ENCODE results near the gene PCNT.

DNA sequence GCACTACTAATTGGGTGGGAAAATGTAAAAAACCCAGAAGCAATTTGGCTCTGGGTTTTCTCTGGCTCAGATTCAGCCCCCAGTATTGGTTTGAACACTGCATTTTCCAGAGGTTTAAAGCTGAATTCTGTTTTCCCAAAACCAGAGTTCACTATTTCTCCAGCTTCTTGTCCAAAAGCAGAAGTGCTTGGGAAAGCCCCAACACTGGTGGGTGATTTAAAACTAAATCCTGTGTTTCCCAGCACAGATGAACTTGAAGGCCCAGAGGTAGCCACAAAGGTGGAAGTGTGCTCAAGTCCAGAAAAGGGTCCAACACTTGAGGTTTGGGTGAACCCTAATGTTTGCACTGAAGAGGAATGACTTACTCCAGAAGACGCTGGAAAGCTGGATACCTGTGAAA is 39.2 kb upstream of the PCNT start:
- TF ChIP-seq, protein P1, sequence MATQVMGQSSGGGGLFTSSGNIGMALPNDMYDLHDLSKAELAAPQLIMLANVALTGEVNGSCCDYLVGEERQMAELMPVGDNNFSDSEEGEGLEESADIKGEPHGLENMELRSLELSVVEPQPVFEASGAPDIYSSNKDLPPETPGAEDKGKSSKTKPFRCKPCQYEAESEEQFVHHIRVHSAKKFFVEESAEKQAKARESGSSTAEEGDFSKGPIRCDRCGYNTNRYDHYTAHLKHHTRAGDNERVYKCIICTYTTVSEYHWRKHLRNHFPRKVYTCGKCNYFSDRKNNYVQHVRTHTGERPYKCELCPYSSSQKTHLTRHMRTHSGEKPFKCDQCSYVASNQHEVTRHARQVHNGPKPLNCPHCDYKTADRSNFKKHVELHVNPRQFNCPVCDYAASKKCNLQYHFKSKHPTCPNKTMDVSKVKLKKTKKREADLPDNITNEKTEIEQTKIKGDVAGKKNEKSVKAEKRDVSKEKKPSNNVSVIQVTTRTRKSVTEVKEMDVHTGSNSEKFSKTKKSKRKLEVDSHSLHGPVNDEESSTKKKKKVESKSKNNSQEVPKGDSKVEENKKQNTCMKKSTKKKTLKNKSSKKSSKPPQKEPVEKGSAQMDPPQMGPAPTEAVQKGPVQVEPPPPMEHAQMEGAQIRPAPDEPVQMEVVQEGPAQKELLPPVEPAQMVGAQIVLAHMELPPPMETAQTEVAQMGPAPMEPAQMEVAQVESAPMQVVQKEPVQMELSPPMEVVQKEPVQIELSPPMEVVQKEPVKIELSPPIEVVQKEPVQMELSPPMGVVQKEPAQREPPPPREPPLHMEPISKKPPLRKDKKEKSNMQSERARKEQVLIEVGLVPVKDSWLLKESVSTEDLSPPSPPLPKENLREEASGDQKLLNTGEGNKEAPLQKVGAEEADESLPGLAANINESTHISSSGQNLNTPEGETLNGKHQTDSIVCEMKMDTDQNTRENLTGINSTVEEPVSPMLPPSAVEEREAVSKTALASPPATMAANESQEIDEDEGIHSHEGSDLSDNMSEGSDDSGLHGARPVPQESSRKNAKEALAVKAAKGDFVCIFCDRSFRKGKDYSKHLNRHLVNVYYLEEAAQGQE (IDR thresholded peaks at IDR 0.05; ENCODE audit: insufficient replicate concordance, low read depth), result no peak
- TF ChIP-seq, protein P2, sequence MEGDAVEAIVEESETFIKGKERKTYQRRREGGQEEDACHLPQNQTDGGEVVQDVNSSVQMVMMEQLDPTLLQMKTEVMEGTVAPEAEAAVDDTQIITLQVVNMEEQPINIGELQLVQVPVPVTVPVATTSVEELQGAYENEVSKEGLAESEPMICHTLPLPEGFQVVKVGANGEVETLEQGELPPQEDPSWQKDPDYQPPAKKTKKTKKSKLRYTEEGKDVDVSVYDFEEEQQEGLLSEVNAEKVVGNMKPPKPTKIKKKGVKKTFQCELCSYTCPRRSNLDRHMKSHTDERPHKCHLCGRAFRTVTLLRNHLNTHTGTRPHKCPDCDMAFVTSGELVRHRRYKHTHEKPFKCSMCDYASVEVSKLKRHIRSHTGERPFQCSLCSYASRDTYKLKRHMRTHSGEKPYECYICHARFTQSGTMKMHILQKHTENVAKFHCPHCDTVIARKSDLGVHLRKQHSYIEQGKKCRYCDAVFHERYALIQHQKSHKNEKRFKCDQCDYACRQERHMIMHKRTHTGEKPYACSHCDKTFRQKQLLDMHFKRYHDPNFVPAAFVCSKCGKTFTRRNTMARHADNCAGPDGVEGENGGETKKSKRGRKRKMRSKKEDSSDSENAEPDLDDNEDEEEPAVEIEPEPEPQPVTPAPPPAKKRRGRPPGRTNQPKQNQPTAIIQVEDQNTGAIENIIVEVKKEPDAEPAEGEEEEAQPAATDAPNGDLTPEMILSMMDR (IDR thresholded peaks at IDR 0.05; ENCODE audit: insufficient read depth, low read length), result no peak
- no peak for TF ChIP-seq POLR2AphosphoS5 (IDR thresholded peaks at IDR 0.05; ENCODE audit: low read depth)
- TF ChIP-seq SPI1 (IDR thresholded peaks at IDR 0.05; ENCODE audit: borderline replicate concordance, low read depth), result peak; percentile 60
- TF ChIP-seq GABPA (IDR thresholded peaks at IDR 0.05; ENCODE audit: low read depth), result no peak
